HEK293 (cell line): ENCODE data around the gene LBX1.

ENCODE experiments used
- KLF1 ChIP-seq: fragments of 450-650 bp; formaldehyde crosslinking; IDR thresholded peaks from 2 replicates; pipeline ENCODE4 v1.5.1; 2016; ENCODE audit warnings: missing biosample characterization, missing genetic modification characterization
- KLF8 ChIP-seq: fragments of 450-650 bp; formaldehyde crosslinking; IDR thresholded peaks from 2 replicates; pipeline ENCODE4 v1.5.1; 2016; ENCODE audit warnings: missing biosample characterization, missing genetic modification characterization
- ZBTB21 ChIP-seq: fragments of 450-650 bp; formaldehyde crosslinking; IDR thresholded peaks from 2 replicates; pipeline ENCODE4 v1.5.1; 2017; ENCODE audit warnings: missing biosample characterization, missing genetic modification characterization
- ZEB2 ChIP-seq: fragments of 450-650 bp; formaldehyde crosslinking; IDR thresholded peaks from 2 replicates; pipeline ENCODE4 v1.5.1; 2016; ENCODE audit warnings: missing biosample characterization, missing genetic modification characterization
- ZFP3 ChIP-seq: fragments of 450-650 bp; formaldehyde crosslinking; IDR thresholded peaks from 2 replicates; pipeline ENCODE4 v1.5.1; 2016; ENCODE audit warnings: low read depth, missing biosample characterization, missing genetic modification characterization
- ZNF19 ChIP-seq: fragments of 450-650 bp; formaldehyde crosslinking; IDR thresholded peaks from 2 replicates; pipeline ENCODE4; 2016; ENCODE audit warnings: missing biosample characterization, missing genetic modification characterization, low read depth
- ZNF302 ChIP-seq: fragments of 450-650 bp; formaldehyde crosslinking; IDR thresholded peaks from 2 replicates; pipeline ENCODE4 v1.5.1; 2016; ENCODE audit warnings: missing biosample characterization, missing genetic modification characterization, low read depth
- ZNF350 ChIP-seq: fragments of 450-650 bp; formaldehyde crosslinking; IDR thresholded peaks from 2 replicates; pipeline ENCODE4 v1.5.0; 2017; ENCODE audit warnings: missing biosample characterization, mild to moderate bottlenecking, missing genetic modification characterization
- ZNF354C ChIP-seq: fragments of 450-650 bp; formaldehyde crosslinking; IDR thresholded peaks from 2 replicates; pipeline ENCODE4 v1.5.1; 2016; ENCODE audit warnings: missing biosample characterization, missing genetic modification characterization, low read depth, borderline replicate concordance
- ZNF510 ChIP-seq: fragments of 450-650 bp; formaldehyde crosslinking; IDR thresholded peaks from 2 replicates; pipeline ENCODE4 v1.5.1; 2018; ENCODE audit warnings: mild to moderate bottlenecking, missing genetic modification characterization, missing biosample characterization; ENCODE audit not compliant: insufficient replicate concordance
- ZNF529 ChIP-seq: fragments of 450-650 bp; formaldehyde crosslinking; IDR thresholded peaks from 2 replicates; pipeline ENCODE4 v1.5.1; 2017; ENCODE audit warnings: missing genetic modification characterization, missing biosample characterization; ENCODE audit not compliant: insufficient replicate concordance
- ZNF530 ChIP-seq: fragments of 450-650 bp; formaldehyde crosslinking; IDR thresholded peaks from 2 replicates; pipeline ENCODE4 v1.5.1; 2016; ENCODE audit warnings: low read depth, missing biosample characterization, missing genetic modification characterization
- ZNF548 ChIP-seq: fragments of 450-650 bp; formaldehyde crosslinking; IDR thresholded peaks from 2 replicates; pipeline ENCODE4 v1.5.1; 2016; ENCODE audit warnings: missing biosample characterization, missing genetic modification characterization
- ZNF561 ChIP-seq: fragments of 450-650 bp; IDR thresholded peaks from 2 replicates; pipeline ENCODE4 v1.5.1; 2018; ENCODE audit warnings: missing biosample characterization, missing genetic modification characterization, borderline replicate concordance
- ZNF585B ChIP-seq: fragments of 450-650 bp; formaldehyde crosslinking; IDR thresholded peaks from 2 replicates; pipeline ENCODE4 v1.5.1; 2016; ENCODE audit warnings: missing biosample characterization, missing genetic modification characterization
- ZNF624 ChIP-seq: fragments of 450-650 bp; formaldehyde crosslinking; IDR thresholded peaks from 2 replicates; pipeline ENCODE4 v1.5.1; 2017; ENCODE audit warnings: missing biosample characterization, missing genetic modification characterization
- ZNF626 ChIP-seq: fragments of 450-650 bp; sonication (Bioruptor Pico); formaldehyde crosslinking; IDR thresholded peaks from 2 replicates; pipeline ENCODE4 v1.5.1; 2018; ENCODE audit warnings: missing biosample characterization, missing genetic modification characterization, inconsistent platforms
- ZNF660 ChIP-seq: fragments of 450-650 bp; IDR thresholded peaks from 2 replicates; pipeline ENCODE4 v1.5.1; 2018; ENCODE audit warnings: missing biosample characterization, mild to moderate bottlenecking, missing genetic modification characterization
- ZNF677 ChIP-seq: fragments of 450-650 bp; IDR thresholded peaks from 2 replicates; pipeline ENCODE4 v1.5.0; 2018; ENCODE audit warnings: missing biosample characterization, mild to moderate bottlenecking, missing genetic modification characterization, moderate library complexity
- ZNF791 ChIP-seq: fragments of 450-650 bp; formaldehyde crosslinking; IDR thresholded peaks from 2 replicates; pipeline ENCODE4 v1.5.1; 2016; ENCODE audit warnings: missing biosample characterization, missing genetic modification characterization
- ZSCAN16 ChIP-seq: fragments of 450-650 bp; formaldehyde crosslinking; IDR thresholded peaks from 2 replicates; pipeline ENCODE4 v1.5.1; 2016; ENCODE audit warnings: missing biosample characterization, missing genetic modification characterization
- ZSCAN30 ChIP-seq: fragments of 450-650 bp; IDR thresholded peaks from 2 replicates; pipeline ENCODE4 v1.5.1; 2018; ENCODE audit warnings: missing biosample characterization, mild to moderate bottlenecking, missing genetic modification characterization, moderate library complexity
- TF ChIP-seq, protein P1 (sequence below): fragments of 450-650 bp; formaldehyde crosslinking; IDR thresholded peaks from 2 replicates; pipeline ENCODE4 v1.5.1; 2016; ENCODE audit warnings: missing biosample characterization, missing genetic modification characterization
- TF ChIP-seq, protein P2 (sequence below): sonication (generic); formaldehyde crosslinking; IDR thresholded peaks from 2 replicates; pipeline ENCODE4 v1.8.1; 2022; ENCODE audit warnings: mild to moderate bottlenecking, moderate library complexity, missing genetic modification reagents
- TF ChIP-seq, protein P3 (sequence below): fragments of 450-650 bp; formaldehyde crosslinking; IDR thresholded peaks from 2 replicates; pipeline ENCODE4 v1.5.1; 2016; ENCODE audit warnings: missing biosample characterization, missing genetic modification characterization, low read depth
- TF ChIP-seq, protein P4 (sequence below): fragments of 450-650 bp; formaldehyde crosslinking; IDR thresholded peaks from 2 replicates; pipeline ENCODE4 v1.5.1; 2017; ENCODE audit warnings: missing biosample characterization, missing genetic modification characterization
- TF ChIP-seq, protein P5 (sequence below): fragments of 450-650 bp; formaldehyde crosslinking; IDR thresholded peaks from 2 replicates; pipeline ENCODE4 v1.5.1; 2016; ENCODE audit warnings: missing biosample characterization, missing genetic modification characterization
- TF ChIP-seq, protein P6 (sequence below): fragments of 450-650 bp; formaldehyde crosslinking; IDR thresholded peaks from 2 replicates; pipeline ENCODE4 v1.5.1; 2016; ENCODE audit warnings: missing biosample characterization, missing genetic modification characterization
- TF ChIP-seq, protein P7 (sequence below): fragments of 450-650 bp; formaldehyde crosslinking; IDR thresholded peaks from 2 replicates; pipeline ENCODE4 v1.5.1; 2016; ENCODE audit warnings: missing biosample characterization, missing genetic modification characterization

LBX1 gene

DNA sequence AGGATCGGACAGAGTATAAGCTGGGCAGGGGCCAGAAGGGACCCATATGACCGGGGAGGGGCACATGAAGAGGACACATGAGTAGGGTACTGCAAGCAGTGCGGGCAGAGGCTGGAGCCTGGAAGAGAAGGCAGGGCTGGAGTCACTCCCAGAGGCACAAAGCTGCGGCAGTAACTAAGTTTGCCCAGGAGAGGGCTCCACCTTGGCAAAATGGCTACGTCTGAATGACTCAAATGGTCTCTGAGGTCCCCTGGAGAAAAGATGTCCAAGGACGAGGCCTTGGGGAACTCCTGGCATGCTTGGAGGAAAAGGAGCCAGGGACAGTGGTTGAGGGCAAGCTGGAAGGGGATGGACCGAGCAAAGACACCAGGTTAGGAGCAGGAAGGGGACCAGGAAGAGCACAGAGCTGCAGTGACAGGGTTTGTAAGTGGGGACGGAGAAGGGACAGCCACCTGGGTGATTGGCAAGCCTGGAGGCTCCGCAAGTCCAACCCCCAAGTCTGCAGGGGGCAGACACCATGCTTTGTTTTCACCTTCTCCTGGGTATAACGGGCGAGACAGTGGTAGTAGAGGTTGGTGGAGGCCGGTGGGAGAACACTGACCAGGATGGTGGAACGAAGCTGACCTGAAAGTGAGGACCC is 43.1 kb upstream of the LBX1 start (continued):
- TF ChIP-seq ZNF548 (tag by site-specific recombination) (no peak), KLF1 (no peak), ZNF791 (tag by site-specific recombination) (no peak), ZNF354C (tag by site-specific recombination) (no peak), KLF8 (tag by site-specific recombination) (no peak), ZBTB21 (no peak), ZSCAN16 (tag by site-specific recombination) (no peak), ZSCAN30 (tag by site-specific recombination) (no peak), ZNF677 (tag by site-specific recombination) (no peak), ZNF510 (no peak), ZFP3 (tag by site-specific recombination) (no peak), ZNF530 (no peak), ZNF19 (no peak), ZNF561 (tag by site-specific recombination) (no peak), ZNF624 (tag by site-specific recombination) (no peak), ZEB2 (no peak), ZNF585B (no peak), ZNF302 (tag by site-specific recombination) (no peak), ZNF660 (no peak; the same call in 1 of the 2 replicates), ZNF350 (tag by site-specific recombination) (no peak), ZNF529 (tag by site-specific recombination) (no peak), ZNF626 (tag by site-specific recombination) (no peak)
- TF ChIP-seq, protein P1, sequence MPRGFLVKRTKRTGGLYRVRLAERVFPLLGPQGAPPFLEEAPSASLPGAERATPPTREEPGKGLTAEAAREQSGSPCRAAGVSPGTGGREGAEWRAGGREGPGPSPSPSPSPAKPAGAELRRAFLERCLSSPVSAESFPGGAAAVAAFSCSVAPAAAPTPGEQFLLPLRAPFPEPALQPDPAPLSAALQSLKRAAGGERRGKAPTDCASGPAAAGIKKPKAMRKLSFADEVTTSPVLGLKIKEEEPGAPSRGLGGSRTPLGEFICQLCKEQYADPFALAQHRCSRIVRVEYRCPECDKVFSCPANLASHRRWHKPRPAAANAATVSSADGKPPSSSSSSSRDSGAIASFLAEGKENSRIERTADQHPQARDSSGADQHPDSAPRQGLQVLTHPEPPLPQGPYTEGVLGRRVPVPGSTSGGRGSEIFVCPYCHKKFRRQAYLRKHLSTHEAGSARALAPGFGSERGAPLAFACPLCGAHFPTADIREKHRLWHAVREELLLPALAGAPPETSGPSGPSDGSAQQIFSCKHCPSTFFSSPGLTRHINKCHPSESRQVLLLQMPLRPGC (tag by site-specific recombination) = no peak
- TF ChIP-seq, protein P2, sequence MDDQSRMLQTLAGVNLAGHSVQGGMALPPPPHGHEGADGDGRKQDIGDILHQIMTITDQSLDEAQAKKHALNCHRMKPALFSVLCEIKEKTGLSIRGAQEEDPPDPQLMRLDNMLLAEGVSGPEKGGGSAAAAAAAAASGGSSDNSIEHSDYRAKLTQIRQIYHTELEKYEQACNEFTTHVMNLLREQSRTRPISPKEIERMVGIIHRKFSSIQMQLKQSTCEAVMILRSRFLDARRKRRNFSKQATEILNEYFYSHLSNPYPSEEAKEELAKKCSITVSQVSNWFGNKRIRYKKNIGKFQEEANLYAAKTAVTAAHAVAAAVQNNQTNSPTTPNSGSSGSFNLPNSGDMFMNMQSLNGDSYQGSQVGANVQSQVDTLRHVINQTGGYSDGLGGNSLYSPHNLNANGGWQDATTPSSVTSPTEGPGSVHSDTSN (CRISPR knock-in tag) = no peak
- TF ChIP-seq, protein P3, sequence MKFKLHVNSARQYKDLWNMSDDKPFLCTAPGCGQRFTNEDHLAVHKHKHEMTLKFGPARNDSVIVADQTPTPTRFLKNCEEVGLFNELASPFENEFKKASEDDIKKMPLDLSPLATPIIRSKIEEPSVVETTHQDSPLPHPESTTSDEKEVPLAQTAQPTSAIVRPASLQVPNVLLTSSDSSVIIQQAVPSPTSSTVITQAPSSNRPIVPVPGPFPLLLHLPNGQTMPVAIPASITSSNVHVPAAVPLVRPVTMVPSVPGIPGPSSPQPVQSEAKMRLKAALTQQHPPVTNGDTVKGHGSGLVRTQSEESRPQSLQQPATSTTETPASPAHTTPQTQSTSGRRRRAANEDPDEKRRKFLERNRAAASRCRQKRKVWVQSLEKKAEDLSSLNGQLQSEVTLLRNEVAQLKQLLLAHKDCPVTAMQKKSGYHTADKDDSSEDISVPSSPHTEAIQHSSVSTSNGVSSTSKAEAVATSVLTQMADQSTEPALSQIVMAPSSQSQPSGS (tag by site-specific recombination) = no peak
- TF ChIP-seq, protein P4, sequence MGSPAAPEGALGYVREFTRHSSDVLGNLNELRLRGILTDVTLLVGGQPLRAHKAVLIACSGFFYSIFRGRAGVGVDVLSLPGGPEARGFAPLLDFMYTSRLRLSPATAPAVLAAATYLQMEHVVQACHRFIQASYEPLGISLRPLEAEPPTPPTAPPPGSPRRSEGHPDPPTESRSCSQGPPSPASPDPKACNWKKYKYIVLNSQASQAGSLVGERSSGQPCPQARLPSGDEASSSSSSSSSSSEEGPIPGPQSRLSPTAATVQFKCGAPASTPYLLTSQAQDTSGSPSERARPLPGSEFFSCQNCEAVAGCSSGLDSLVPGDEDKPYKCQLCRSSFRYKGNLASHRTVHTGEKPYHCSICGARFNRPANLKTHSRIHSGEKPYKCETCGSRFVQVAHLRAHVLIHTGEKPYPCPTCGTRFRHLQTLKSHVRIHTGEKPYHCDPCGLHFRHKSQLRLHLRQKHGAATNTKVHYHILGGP = no peak
- TF ChIP-seq, protein P5, sequence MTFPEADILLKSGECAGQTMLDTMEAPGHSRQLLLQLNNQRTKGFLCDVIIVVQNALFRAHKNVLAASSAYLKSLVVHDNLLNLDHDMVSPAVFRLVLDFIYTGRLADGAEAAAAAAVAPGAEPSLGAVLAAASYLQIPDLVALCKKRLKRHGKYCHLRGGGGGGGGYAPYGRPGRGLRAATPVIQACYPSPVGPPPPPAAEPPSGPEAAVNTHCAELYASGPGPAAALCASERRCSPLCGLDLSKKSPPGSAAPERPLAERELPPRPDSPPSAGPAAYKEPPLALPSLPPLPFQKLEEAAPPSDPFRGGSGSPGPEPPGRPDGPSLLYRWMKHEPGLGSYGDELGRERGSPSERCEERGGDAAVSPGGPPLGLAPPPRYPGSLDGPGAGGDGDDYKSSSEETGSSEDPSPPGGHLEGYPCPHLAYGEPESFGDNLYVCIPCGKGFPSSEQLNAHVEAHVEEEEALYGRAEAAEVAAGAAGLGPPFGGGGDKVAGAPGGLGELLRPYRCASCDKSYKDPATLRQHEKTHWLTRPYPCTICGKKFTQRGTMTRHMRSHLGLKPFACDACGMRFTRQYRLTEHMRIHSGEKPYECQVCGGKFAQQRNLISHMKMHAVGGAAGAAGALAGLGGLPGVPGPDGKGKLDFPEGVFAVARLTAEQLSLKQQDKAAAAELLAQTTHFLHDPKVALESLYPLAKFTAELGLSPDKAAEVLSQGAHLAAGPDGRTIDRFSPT (tag by site-specific recombination) = no peak
- TF ChIP-seq, protein P6, sequence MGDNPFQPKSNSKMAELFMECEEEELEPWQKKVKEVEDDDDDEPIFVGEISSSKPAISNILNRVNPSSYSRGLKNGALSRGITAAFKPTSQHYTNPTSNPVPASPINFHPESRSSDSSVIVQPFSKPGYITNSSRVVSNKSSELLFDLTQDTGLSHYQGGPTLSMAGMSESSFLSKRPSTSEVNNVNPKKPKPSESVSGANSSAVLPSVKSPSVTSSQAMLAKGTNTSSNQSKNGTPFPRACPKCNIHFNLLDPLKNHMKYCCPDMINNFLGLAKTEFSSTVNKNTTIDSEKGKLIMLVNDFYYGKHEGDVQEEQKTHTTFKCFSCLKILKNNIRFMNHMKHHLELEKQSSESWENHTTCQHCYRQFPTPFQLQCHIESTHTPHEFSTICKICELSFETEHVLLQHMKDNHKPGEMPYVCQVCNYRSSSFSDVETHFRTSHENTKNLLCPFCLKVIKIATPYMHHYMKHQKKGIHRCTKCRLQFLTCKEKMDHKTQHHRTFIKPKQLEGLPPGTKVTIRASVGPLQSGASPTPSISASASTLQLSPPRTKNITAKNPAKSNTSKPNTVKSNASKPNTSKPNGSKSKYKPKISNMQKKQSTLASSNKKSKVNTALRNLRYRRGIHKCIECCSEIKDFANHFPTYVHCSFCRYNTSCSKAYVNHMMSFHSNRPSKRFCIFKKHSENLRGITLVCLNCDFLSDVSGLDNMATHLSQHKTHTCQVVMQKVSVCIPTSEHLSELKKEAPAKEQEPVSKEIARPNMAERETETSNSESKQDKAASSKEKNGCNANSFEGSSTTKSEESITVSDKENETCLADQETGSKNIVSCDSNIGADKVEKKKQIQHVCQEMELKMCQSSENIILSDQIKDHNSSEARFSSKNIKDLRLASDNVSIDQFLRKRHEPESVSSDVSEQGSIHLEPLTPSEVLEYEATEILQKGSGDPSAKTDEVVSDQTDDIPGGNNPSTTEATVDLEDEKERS (tag by site-specific recombination) = no peak
- TF ChIP-seq, protein P7, sequence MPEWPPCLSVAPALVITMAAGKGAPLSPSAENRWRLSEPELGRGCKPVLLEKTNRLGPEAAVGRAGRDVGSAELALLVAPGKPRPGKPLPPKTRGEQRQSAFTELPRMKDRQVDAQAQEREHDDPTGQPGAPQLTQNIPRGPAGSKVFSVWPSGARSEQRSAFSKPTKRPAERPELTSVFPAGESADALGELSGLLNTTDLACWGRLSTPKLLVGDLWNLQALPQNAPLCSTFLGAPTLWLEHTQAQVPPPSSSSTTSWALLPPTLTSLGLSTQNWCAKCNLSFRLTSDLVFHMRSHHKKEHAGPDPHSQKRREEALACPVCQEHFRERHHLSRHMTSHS (tag by site-specific recombination) = no peak
